ENCODE results near the gene STT3B.

GRCh38 chr3:31667582-31667981 is 134.9 kb downstream of the STT3B start:
- TF ChIP-seq CTCF (IDR thresholded peaks at IDR 0.05), result no peak
- TF ChIP-seq POLR2A (IDR thresholded peaks at IDR 0.05), result no peak
